ENCODE data around the gene GRIK4. TPM values are rescaled to one million over a fixed set of nuclear protein-coding genes. Genes with fewer than 3 reads are reported as not detected.

Gene GRIK4
- total and polyA plus RNA-seq, 2 donors (not counting 3 experiments of a cell fraction or from before 2014, with no cell fraction given), result 0.81 to 1.6 TPM

- no peak for TF ChIP-seq FOS (IDR thresholded peaks at IDR 0.05; ENCODE audit: borderline replicate concordance, insufficient read depth, low read length)
- no peak for TF ChIP-seq POLR2A (IDR thresholded peaks at IDR 0.05; ENCODE audit: low read depth, low read length)
- TF ChIP-seq EZH2 (IDR thresholded peaks at IDR 0.05; ENCODE audit: borderline replicate concordance, low read depth, low read length, severe bottlenecking), result no peak
- no peak for TF ChIP-seq POLR2AphosphoS5 (IDR thresholded peaks at IDR 0.05; ENCODE audit: insufficient read depth, low read depth, low read length)
- TF ChIP-seq MAX (IDR thresholded peaks at IDR 0.05; ENCODE audit: insufficient read depth, insufficient read length), result no peak
- TF ChIP-seq MYC (IDR thresholded peaks at IDR 0.05; ENCODE audit: low read depth, low read length), result no peak
- TF ChIP-seq, protein P1, sequence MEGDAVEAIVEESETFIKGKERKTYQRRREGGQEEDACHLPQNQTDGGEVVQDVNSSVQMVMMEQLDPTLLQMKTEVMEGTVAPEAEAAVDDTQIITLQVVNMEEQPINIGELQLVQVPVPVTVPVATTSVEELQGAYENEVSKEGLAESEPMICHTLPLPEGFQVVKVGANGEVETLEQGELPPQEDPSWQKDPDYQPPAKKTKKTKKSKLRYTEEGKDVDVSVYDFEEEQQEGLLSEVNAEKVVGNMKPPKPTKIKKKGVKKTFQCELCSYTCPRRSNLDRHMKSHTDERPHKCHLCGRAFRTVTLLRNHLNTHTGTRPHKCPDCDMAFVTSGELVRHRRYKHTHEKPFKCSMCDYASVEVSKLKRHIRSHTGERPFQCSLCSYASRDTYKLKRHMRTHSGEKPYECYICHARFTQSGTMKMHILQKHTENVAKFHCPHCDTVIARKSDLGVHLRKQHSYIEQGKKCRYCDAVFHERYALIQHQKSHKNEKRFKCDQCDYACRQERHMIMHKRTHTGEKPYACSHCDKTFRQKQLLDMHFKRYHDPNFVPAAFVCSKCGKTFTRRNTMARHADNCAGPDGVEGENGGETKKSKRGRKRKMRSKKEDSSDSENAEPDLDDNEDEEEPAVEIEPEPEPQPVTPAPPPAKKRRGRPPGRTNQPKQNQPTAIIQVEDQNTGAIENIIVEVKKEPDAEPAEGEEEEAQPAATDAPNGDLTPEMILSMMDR (IDR thresholded peaks at IDR 0.05; ENCODE audit: extremely low read depth in 1 of 2, insufficient read depth in 1 of 2, low read depth in 1 of 2, low read length in 2 of 2), result no peak
- TF ChIP-seq GATA2 (IDR thresholded peaks at IDR 0.05; ENCODE audit: insufficient read depth, insufficient read length, low read depth, low read length), result no peak
- no peak for TF ChIP-seq JUN (IDR thresholded peaks at IDR 0.05; ENCODE audit: borderline replicate concordance, insufficient read depth, insufficient read length, low read depth)
- peaks cover 0 to 2% of the 10 kb centered on the region in 2 experiments for H3K27me3 ChIP-seq (ENCODE audit: control insufficient read depth in 2 of 2, insufficient read depth in 2 of 2, low read length in 2 of 2)
- H3K9me3 ChIP-seq (replicated peaks; ENCODE audit: control insufficient read depth, insufficient read depth, low read length), result no peaks in the 10 kb centered on the region
- no peak overlapping the region for H3K9ac ChIP-seq (replicated peaks; ENCODE audit: extremely low read depth, insufficient read depth, low read length)
- peaks cover 4% of the 10 kb centered on the region for H3K4me1 ChIP-seq (ENCODE audit: control insufficient read depth, extremely low read depth, insufficient read depth, low read length)
- DNase-seq (ENCODE audit: low read depth, low spot score) (no peak), FAIRE-seq (no peak)
- H3K9me1 ChIP-seq (replicated peaks; ENCODE audit: control insufficient read depth, extremely low read depth, insufficient read depth, low read length), result no peaks in the 10 kb centered on the region
- BruUV-seq (replicated peaks), result no TSS peak
- H2AFZ ChIP-seq (ENCODE audit: low read depth, low read length), result no peak overlapping the region
- no peak overlapping the region for H3K4me2 ChIP-seq (ENCODE audit: insufficient read depth, low read length)
- CTCF ChIA-PET, result interaction anchor here (1.0 to 8.1 kb wide), 7 partner anchors 50 to 681 kb away, joined by 3 to 289 read pairs (median 5); no protein-coding TSS in a partner anchor
- H3K27ac ChIP-seq (ENCODE audit: insufficient read depth, low read depth, low read length), result no peak overlapping the region
- dilution Hi-C loops (cut with MboI; ENCODE audit: extremely low pct_ligation_motif_present, low sequenced_read_pairs), result no loop called here
- no peaks in the 10 kb centered on the region for H3K79me2 ChIP-seq (ENCODE audit: control insufficient read depth, insufficient read depth, low read length)
- H3K36me3 ChIP-seq (ENCODE audit: control insufficient read depth in 2 of 2, extremely low read depth in 1 of 2, insufficient read depth in 2 of 2, low read length in 2 of 2), result no peaks in the 10 kb centered on the region
- intact Hi-C loops (cut with micrococcal nuclease), result loop anchor here (5.0 kb wide), 1 partner anchor 124 kb away; no protein-coding TSS in a partner anchor
- POLR2A ChIA-PET, result no interaction called here
- H4K20me1 ChIP-seq (replicated peaks; ENCODE audit: control insufficient read depth, extremely low read depth, insufficient read depth, low read length), result no peaks in the 10 kb centered on the region
- no peak overlapping the region for H3K4me3 ChIP-seq (replicated peaks in 1 of 3; ENCODE audit: insufficient read depth in 1 of 3, low read depth in 1 of 3, low read length in 3 of 3)
Measured at GRCh38 chr11:120513436-120514315, 2.1 kb downstream of the GRIK4 start.
